NCI-H2196 treated with DMSO at 0.1 percent for 48 hours (cell line): ENCODE results near the gene PPP1R13L.
"Not testable (repeated sequence)": the region's sequence is repeated elsewhere in the genome, so short reads cannot be mapped to it uniquely, and the experiment has no call there.

Source experiments
- DNase-seq: peaks from one replicate; lab custom pipeline; 2025; ENCODE audit not compliant: unreplicated experiment; lab: John Stamatoyannopoulos, UW

PPP1R13L gene

DNA sequence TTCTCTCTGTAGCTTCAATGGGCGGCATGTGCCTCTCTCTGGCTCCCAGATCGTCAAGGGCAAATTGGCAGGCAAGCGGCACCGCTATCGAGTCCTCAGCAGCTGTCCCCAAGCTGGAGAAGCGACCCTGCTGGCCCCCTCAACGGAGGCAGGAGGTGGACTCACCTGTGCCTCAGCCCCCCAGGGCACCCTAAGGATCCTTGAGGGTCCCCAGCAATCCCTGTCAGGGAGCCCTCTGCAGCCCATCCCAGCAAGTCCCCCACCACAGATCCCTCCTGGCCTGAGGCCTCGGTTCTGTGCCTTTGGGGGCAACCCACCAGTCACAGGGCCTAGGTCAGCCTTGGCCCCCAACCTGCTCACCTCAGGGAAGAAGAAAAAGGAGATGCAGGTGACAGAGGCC is 3.3 kb upstream of the PPP1R13L start:
- DNase-seq: no peak

DNA sequence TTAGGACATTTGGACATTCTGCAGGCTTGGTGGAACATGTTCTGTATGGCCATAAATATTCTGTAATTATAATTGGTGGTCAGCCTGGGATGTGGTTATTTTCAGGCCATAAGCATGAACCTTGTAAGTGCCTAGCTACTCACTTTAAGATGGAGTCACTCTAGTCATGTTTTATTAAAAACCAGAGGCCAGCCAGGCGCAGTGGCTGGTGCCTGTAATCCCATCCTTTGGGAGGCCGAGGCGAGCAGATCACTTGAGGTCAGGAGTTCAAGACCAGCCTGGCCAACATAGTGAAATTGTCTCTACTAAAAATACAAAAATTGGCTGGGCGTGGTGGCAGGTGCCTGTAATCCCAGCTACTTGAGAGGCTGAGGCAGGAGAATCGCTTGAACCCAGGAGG is 2.7 kb upstream of the PPP1R13L start:
- not testable (repeated sequence) for DNase-seq

DNA sequence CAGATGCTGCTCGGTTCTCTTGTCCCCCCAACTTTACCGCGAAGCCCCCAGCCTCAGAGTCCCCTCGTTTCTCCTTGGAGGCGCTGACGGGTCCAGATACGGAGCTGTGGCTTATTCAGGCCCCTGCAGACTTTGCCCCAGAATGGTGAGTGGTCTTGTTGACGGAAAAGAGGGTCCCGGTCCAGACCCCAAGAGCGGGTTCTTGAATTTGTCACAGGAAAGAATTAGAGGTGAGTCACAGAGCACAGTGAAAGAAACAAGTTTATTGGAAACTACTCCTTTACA is 2.2 kb upstream of the PPP1R13L start:
- no peak for DNase-seq

DNA sequence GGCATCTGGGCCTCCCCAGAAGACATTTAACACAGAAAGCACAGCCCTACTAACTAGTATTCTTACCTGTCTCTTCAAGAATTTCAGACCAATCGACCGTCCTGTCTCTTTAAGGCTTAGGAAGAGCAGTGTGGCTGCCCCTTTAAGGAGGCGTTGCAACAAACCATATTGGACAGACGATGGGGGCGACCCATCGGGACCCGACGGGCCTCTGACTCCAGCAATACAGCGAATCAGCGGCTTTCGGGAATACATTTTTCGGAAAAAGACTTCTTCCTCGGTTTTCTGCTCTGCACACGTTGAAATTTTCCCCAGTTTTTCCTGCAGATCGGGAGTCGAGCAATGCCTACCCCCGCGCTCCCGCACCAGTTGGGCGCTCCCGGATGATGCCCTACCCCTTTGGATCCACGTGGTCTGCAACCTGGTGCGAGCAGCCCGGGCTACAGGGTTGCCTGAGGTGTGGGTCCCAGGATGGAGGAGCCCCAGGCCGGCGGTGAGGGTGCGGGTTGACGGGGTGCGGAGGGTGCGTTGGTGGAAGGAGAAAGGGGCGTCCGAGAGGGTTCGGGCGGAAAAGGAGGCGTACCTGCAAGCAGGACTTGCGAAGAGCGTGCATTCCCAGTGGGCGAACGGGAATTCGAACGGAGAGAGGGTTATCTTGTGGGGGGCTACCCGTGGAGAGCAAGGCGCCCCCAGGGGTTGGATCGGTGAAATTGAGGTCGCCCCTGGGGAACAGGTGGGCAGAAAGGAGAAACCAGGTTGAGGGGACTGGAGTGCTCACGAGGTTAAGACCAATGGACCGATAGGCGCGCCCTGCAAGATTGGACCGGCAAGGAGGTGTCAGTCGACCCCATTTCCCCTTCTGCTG is 1.6 kb upstream of the PPP1R13L start, which contains the start of gene POLR1G:
TSS of gene POLR1G (plus strand) at position 419 of the 865 bp plus-strand sequence. CDS start at position 472, 53 bp downstream.
- peak; percentile 90 for DNase-seq

DNA sequence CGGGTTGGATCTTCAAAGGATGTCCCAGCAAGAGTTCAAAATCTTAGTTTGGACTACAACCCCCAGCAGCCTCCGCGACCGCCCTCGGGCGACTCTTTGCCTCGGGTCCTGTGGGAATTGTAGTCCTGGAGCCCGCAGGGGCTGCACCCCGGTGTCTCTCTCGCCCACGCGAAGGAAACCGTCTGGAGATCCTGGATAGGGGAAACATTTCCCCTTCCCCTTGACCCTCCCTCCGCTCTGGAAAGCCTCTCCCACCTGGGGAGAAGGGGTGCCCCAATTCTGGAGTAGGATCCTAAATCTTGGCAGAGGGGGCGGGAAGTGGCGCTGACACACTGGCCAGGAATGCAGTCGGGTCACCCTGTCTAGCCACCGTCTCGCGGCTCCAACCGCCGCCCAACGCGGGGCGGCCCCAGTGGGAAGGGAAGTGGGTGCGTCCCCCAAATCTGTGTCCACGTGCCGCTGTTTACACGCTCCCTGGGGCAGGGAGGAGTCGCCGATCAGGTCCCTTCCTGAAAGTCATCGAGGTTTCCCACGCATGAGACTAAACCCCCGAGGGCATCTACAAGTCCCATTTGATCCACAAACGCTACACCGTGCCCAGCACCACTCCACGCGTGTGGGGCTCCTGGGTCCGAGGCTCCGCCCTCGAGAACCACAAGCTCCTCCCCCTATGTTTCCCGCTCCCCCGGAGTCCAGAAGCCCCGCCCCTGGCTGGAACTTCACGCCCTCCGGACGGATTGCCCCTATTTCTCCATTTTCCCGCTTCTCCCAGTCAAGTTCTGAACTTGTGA is 761 bp upstream of the PPP1R13L start:
- DNase-seq: peak; percentile 85

DNA sequence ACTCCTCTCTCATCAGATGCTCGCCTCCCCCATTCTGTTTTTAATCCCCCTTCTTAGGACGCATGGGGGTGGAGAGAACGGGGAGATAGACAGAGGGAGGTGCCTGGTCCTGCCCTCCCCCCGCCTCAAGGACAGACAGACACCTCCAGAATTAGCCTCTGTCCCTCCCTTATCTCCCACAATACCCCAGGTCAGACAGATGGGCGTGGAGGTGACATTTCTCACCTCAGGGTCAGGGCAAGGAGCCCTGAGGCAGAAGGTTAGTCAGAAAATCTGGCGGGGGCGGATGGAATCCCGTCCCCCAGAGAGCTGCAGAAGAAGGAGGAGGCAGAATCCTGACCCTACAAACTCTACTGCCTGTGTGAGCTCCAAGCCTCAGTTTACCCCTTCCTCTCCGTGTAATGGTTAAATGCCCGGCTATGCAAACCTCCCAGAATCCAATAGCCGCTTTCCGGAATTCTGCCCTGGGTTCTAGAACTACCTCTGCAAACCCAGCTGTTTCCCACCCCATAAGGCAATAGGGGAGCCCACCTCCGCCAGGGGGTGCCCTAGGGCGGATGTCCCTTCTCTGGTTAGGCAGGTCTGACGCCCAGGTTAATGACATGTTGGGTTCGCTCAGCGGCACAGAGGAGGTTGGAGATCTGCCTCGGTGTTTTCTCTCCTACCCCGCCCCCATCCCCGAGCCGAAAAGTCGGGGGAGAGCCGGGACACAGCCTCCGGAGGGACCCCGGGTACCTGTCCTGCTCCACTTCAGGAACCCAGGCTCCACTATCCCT is 900 bp downstream of the PPP1R13L start:
- no peak for DNase-seq

DNA sequence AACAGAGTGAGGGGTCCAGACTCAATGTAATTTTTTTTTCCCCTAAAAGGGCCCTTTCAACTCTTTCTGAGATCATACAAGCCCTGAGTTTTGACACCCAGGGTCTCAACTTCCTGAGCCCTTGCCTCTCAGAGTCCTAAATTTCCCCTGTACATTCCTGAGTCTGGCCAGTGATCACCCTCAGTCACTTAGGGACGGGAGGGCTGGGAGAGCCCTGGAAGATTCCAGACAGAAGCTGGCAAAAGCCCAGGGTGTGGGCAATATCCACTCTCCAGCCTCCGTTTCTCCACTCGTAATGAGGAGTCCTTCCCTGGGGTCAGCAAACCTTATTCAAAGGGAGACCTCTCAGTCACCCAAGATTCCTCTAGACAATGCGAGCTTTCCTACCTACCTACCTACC is 1.6 kb downstream of the PPP1R13L start:
- no peak for DNase-seq

DNA sequence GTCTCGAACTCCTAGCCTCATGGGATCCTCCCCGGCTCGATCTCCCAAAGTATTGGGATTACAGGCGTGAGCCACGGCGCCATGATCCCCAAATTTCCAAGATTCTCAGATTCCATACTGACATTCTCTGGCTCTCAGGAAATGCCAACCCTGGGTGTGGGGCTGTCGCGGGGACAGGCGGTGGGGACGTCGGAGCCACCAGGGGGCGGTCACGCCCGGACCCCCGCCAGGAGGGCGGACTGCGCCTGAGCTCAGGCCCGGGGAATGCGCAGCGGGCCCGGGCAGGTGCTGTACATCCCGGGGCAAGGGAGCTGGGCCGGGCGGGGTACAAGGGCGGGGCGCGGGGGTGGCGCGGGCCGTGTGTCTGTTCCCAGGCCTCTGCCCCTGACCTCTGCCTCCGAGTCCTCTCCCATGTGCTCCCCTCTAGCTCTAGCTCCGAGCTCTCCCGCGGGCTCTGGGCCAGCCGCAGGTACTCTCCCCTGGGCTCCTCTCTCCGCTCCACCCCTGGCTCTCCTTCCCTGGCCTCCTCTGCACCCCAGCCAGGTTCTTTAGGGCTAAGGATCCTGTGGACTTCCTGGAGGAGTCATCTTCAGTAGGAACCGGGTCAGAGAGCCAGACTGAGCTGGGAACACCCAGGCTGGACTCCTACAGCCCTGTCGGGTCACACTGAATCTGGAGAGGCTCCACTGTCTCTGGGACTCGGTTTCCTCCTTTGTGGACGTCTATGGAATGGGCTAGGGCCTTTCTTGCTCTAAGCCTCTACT is 2.4 kb downstream of the PPP1R13L start:
- no peak for DNase-seq

DNA sequence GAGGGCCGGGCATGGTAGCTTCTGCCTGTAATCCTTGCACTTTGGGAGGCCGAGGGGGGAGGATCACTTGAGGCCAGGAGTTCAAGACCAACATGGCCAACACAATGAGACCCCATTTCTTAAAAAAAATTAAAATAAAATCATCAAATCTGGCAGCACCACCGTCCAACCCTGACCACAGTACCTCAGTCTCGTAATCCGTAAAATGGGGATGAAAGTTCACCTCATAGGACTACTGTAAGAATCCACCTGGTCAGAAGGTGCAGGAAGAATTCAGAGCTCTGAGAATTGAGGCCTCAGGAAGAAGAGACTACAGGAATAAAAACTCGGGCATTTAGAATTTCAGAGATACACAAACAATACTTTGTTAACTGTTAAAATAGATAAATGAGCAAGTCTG is 3.1 kb downstream of the PPP1R13L start:
- no peak for DNase-seq

DNA sequence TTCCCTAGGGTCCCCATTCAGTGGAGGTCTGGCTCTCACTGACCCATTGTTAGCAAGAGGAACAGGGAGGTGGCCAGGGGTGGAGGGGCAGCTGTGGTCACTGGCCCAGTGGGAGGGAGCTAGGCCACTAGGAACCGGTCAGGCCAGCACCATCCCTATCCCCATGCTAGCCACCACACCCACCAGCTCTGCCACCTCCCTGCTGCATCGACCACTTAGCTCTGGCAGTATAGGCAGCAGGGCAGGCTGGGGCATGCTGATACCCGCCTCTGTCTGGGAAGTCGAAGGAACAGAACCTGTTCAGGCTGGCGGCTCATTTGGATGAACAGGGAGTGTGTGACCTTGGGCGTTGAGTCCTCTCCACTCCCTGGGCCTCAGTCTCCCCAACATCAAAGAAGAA is 4.7 kb downstream of the PPP1R13L start:
- no peak for DNase-seq

DNA sequence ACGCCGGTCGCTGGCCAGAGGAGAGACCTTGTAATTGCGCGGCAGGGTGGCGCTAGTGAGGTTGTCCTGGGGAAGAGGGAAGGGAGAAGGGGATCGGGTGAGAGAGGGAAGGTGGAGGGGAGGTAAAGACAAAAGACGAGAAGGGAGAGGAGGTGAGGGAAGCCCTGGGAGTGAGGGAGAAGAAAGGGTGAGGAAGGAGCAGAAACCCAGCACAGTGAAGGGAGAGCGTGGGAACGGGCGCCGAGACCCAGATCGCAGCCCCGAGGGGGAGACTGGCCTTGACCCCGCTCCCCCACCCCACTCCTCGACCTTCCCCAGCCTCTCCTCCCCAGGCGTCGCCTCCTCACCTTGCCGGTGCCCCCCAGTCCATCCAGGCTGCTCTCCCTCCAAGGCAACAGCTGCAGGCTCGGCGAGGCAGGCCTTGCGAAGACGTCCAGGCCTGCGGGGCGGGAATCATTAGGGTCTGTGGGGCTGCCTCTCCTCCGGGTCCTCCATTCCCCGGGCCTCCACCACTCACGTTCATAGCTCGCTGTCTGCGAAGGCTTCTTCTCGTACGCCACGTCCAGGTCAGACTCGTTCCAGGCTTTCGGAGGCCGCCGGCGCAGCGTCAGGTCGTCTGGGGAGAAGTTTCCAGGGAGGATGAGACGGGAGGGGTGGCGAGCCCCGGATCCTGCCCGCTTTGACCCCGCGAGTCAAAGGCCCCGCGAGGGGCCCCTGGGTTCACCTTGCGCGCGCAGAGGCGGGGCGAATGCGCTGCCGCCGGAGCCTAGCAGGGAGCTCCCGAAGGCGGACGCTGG is 8.8 kb downstream of the PPP1R13L start:
- no peak for DNase-seq

DNA sequence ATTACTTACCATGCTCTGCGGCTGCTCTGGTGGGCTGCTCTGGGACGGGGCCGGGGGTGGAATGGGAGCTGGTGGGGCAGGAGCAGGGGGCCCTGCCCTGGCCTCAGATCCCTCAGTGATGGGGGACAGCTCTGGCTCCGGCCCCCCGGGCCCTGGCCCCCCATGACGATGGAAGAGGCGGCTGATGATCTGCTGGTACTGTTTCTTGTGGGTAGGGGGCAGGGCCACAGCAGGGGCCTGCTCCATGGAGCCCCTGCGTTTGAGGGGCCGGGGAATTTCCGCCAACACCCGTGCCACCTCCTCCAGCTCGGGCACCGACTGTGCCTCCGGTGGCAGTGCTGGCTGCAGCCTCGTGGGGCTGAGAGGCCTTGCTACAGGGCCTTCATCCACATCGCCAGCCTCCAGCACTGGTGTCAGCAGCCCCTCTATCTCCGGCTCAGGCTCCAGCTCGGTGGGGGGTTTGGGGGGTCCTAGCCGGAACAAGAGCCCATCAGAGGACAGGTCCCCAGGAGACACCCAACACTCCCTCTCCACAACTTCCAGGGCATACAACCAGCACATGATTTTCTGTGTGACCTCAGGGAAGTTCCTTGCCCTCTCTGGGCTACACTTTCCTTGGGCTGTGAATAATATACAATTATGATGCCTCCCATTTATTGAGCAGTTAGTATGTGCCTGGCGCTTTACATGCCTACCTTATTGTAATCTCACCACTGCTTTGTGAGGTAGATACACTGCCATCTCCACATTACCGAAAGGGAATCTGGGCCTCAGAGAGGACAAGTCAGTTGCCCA is 12.8 kb downstream of the PPP1R13L start:
- DNase-seq: no peak

DNA sequence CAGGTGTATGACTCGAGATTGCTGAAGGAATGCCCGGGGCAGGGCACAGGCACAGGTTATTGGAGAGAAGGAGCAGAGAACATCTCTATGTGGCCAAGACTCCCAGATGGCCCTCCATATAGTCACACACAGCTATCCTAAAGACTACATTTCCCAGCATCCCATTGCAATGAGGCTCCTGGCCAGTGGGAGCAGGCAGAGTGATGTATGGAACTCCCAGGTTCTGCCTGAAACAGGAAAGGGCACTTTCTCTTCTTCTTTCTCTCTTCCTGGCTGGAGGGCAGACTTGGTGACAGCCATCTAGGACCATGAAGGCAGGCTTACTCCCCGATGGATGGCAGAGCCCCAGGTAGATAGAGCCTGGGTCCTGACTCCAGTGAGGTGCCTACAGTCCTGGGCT is 13.5 kb downstream of the PPP1R13L start:
- DNase-seq: no peak

DNA sequence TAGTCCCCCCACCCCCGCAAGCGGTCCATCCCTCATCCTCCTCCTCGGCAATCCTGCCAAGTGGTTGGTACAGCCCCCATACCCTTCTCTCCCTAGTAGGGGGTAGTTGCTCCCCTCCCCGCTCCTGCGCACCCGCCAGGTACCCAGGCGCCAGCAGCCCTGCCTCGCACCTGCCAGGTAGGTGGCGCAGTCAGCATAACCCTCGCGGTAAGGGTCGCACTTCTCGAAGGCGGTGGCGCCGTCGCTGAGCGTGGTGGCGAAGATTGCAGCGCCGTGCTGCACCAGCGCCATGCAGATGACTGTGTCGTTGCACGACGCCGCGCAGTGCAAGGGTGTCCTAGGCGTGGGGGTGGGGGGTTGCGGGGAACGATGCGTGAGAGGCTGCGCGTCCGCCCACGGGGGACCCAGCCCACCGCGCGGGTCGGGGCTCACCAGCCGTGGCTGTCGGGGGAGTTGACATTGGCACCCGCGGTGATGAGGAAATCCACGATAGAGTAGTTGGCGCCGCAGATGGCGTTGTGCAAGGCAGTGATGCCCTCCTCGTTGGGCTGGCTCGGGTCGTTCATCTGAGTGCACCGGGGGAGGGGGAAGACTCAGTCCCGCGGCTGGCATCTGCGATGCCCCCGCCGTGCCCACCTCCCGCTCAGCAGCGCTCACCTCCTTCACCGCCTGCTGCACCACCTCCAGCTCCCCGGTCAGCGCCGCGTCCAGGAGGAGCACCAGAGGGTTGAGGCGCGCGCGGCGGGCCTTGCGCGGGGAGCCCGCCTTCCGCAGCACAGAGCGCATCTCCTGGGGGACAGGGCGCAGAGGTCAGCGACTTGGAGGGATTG is 19.3 kb downstream of the PPP1R13L start:
- DNase-seq: no peak

DNA sequence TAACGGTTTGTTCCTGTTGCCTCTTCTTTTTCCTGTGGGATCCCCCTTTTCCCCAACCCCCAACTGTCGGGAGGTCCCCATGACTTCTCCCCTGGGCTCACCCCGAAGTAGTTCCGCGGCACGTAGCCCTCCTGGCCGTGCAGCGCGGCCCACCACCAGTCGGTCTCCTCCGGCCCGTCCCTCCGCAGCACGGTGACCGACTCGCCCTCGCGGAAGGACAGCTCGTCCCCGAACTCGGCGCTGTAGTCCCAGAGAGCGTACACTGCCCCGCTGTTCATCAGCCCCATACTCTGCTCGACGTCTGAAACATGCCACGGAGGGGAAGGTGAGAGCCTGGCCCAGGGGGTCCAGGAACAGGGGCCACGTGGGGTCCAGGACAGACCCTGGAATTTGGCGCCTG is 22.4 kb downstream of the PPP1R13L start:
- no peak for DNase-seq

DNA sequence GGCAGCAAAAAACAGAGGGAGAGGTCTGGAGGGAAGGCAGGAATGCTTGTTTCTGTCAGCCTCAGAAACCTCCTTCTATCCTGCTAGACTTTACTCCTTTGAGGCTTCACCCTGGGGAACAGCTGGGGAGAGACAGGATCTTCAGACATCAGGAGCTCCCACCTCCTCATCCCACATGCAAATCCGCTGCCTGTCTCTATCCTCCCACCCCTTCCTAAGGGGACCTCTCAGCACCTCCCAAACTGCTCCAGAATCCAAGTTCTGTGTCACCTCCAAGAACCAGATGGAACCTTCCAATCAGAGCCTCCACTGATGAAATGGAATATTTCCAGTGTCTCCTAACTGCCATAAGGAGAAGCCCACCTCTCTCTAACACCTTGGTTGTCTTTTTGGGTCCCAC is 24.8 kb downstream of the PPP1R13L start:
- DNase-seq: no peak

DNA sequence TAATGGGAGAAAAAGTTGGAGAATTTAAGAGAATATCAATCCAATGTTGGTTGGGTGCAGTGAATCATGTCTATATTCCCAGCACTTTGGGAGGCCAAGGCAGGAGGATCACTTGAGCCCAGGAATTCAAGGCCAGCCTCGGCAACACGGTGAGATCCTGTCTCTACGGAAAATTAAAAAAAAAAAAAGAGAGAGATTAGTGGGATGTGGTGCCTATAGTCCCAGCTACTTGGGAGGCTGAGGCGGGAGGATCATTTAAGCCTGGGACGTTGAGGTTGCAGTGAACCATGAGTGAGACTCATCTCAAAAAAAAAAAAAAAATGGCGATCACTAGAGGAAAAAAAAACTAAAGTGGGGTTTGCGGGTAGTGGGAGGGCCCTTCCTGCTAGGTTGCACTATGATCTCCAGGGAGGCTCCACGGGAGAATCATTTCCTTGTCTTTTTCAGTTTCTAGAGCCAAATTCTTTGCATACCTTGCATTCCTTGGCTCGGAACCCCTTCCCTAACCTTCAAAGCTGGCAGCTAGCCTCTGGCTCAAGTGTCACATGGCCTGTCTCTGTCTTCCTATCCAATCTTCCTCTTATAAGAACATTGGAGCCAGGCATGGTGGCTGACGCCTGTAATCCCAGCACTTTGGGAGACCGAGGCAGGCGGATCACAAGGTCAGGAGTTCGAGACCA is 28.7 kb downstream of the PPP1R13L start:
- DNase-seq: no peak
